NK-92 (cell line): ENCODE measurements around the gene TDRD3.

ENCODE experiments used
- DNase-seq: peaks from one replicate; lab custom pipeline; 2025; ENCODE audit not compliant: unreplicated experiment; lab: John Stamatoyannopoulos, UW

Gene TDRD3

DNA sequence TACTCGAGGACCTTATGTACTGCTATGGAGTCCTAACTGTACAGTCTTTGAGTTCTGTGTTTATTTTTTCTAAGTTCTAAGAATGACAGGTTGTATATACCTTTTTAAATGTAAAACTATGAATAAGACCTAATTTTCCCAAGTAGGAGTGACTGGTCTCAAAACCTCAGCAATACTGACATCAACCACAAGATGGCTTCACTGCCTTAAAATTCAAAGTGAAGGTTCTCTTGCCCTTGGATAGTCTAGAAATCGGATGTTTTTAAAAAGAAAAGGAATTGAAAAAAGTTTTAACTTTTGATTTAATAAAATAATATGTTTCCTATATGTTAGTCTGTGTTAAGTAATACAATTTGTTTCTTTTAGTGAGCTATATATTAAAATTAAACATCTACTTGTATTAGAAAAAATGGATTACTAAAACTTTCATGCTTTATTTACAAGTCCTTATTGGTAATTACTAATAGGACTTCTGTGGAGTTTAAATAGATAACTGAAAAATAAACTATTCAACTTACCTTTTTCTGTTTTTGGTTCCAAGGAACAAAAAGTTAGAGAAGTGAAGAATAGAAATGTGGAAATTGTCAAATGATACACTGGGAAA lies 52.0 kb downstream of the TDRD3 start:
- no peak for DNase-seq

DNA sequence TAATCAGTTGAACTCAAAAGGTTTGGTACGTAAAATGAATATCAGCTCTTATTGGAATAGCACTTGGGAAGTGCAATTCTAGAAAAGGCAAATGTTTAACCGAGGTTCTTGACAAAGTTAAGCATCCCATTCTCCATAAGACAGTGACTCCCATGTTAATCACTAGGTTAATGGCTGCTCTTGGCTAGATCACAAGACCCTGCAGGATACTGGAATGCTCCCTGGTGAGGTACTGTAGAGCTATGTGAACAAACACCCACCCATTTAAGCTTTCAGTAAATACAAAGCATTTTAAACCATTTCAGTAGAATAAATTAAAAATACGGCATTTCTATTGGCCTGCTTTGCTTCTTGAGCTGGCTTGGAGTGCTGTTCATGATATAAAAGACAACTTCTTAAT lies 56.5 kb downstream of the TDRD3 start:
- no peak for DNase-seq

- no peak for DNase-seq
These were observed 57.4 kb downstream of the TDRD3 start for GRCh38 chr13:60454425-60454824.

GRCh38 chr13:60463787-60464186 lies 66.8 kb downstream of the TDRD3 start:
- DNase-seq = no peak

- no peak for DNase-seq
These were observed 70.1 kb downstream of the TDRD3 start for GRCh38 chr13:60467098-60467497.

GRCh38 chr13:60479273-60479672 lies 82.3 kb downstream of the TDRD3 start:
- no peak for DNase-seq

DNA sequence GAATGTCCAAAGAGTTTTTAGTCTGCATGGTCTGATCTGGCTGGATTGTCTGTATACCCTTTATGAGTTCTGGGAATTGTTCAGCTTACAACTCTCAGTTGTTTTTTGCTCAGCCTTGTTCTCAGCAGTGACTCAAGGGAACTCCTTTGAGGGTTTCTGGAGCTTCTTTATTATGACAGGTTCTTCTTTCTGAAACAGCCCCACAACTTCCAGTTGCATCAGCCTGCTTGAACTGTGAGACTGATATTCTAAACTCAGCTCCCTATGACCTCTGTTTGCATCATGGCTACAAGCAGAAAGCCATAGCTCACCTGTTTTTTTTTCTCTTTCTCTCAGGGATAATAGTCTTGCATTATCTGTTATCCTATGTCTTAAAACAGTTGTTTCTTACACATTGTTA lies 85.0 kb downstream of the TDRD3 start:
- DNase-seq = no peak

- no peak for DNase-seq
These were observed 87.8 kb downstream of the TDRD3 start for GRCh38 chr13:60484865-60485264.

GRCh38 chr13:60491531-60491930 lies 94.5 kb downstream of the TDRD3 start:
- no peak for DNase-seq

DNA sequence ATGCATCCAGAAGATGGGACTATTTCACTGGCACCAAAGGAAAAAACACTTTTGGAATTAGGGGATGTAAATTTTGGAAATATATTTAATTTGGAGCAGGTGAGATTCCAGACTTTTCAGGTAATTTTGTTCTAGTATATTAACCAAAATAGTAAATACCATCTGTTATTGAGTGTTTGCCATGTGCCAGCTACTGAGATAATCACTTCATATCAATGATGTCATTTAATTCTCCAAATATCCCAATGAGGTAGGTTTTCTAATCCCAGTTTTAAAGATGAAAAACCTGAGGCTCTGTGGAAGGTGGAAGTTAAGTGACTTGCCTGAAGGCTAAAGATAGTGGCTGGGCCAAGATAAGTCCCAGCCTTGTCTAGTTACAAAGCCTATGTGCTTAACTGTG lies 95.2 kb downstream of the TDRD3 start:
- DNase-seq = no peak

DNA sequence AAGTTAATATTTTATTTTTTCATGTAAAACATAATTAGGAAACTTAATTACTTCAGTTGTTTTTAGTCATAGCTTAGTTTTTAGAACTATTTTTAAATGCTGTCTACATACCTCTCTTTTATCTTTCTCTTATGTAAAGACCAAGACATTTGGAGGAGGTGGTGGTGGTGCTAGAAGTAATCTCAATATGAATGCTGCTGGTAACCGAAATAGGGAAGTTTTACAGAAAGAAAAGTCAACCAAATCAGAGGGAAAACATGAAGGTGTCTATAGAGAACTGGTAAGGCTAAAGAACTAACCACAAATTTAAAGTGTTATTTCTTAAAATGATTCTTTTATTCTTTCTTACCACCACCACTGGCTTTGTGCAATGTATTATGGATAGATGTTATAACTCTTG lies 97.3 kb downstream of the TDRD3 start:
- no peak for DNase-seq

DNA sequence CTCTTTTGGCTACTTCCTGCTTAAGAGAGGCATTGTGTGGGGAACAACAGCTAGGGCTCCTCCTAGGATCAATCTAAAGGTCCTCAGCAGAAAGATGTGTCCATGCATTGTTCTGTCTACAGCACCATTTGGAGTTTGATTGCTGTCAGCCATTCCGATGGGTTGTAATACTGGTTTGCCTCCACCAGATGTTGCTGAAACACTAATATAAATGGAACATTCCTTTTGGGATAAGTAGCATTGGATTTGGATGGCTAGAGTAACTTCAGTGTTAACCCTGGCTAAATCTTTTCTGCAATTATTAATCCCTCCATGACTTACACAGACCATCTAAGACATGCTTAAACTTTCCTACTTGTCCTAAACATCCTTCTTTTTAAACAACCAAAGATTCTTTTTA lies 104.2 kb downstream of the TDRD3 start:
- no peak for DNase-seq

DNA sequence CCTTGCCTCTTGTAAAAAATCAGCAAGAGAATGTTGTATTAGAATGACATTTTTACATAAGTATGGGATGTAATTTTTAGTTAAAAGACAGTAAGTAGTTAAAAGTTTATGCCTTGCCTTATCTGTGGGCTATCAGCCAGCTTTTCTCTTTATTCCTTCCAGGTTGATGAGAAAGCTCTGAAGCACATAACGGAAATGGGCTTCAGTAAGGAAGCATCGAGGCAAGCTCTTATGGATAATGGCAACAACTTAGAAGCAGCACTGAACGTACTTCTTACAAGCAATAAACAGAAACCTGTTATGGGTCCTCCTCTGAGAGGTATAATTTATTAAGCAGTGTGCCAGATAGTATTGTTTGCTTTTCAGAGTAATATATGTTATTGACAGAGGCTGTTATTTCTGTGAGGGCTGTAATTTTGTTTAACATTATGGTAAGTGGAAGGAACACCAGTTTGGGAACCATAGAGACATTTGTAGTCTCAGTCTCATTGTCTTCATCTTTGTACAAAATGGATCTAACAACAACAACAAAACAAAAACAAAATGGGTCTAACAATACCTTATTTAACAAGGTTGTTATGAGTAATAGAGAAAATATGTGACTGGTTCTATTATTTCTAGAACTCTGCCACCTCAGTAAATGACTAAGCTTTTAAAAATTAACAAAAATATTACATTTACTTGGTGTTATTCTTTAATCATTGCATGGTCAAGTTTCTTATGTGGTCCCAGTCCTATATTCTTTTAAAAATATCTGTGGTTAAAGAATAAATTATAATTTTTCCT lies 112.8 kb downstream of the TDRD3 start:
- DNase-seq = no peak

DNA sequence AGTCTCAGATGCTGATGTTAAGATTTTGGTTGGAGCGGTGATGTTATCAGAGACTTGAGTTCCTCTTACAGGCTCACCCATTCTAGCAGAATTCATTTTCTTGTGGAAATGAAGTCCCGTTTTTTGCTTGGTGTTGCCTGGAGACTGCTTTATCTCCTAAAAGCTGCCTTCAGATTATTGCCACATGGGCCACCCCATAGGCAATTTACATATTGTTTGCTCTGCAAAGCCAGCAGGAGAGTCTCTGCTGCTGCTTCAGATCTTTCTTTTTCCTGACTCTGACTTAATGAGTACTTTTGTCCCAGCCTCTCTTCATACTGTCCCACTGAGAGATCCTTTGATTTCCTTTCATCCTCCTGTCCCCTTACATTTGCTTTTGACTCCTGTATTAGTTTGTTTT lies 114.6 kb downstream of the TDRD3 start:
- DNase-seq = no peak

- DNase-seq = no peak
These were observed 117.9 kb downstream of the TDRD3 start for GRCh38 chr13:60514891-60515290.

DNA sequence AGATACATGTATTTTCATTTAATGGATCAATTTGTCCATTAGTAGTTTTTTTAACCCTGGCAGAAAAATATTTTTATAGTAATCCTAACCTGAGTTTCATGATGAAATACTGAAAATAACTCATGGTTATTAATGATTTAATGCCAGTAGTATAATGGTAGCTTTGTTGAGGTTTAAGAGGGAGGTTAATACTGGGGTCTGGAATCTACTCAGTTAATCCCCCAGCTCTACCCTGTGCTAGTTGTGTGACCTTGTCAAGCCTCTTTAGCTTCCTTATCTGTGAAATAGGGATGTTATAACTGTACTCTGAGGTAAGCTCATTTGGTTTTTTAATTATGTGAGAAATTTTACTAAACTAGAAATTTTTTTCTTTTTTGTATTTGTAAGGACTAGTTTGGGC lies 122.5 kb downstream of the TDRD3 start:
- DNase-seq = no peak

GRCh38 chr13:60520902-60521569 lies 124.0 kb downstream of the TDRD3 start:
- DNase-seq = no peak

DNA sequence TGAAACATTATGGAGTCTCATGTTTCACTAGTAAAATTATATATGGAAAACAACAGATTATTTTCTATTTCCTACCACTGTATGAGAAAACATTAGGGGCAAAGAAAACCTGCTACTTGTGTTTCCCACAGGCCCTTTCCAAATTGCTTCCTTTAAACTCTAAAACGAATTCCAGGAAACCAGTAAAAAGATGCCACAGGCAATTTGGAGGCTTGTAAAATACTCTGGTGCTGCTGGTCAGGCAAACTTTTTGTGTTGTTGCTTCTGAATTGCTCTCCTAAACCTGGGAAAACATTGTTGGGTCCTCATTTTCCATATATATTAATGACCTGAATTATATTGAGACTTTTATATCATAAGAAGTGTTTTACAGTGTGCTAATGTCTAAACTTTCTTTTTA lies 141.5 kb downstream of the TDRD3 start:
- DNase-seq = no peak

- DNase-seq = no peak
These were observed 143.3 kb downstream of the TDRD3 start for GRCh38 chr13:60540276-60540675.

DNA sequence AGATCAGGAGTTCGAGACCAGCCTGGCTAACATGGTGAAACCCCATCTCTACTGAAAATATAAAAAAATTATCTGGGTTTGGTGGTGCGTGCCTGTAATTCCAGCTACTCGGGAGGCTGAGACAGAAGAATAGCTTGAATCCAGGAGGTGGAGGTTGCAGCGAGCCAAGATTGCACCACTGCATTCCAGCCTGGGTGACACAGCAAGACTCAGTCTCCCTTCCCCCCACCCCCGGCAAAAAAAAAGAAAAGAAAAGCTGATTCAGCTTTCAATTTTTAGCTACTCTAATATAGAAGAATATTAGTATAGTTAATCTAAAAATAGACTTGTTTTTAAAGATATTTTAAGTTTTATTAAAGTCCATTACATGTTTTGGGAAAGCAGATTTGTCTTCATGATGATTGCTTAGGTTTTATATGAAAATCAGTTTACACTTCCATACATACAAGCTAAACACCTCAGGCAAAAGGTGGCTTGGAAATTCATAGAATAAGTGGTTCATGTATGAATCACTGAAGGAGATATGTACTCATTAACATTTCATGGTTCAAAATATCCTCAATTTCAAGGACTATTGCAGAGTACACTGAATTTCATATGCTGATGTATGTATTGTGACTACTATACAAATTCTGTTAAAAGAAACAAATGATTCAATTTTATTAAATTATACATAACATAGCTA lies 165.2 kb downstream of the TDRD3 start:
- no peak for DNase-seq

DNA sequence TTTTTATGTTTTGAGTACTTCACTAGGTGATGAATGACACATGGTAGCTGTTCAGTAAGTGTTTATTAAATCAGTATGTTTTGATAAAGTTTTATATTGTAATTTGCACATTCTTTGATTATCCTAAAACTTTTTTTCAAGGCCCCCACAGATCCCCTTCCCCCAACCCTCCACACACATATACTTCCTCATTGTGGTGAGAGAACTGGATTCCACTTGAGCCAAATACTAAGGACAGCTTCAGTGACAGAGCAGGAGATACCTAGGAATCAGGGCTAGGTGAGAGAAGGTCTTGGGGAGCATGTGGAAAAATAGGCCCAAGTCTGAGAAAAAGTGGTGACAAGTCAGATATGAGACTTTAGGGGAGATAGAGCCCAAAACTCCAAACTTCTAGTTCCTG lies 174.6 kb downstream of the TDRD3 start:
- no peak for DNase-seq
